ENCODE results near the gene FMN2.

Gene FMN2

DNA sequence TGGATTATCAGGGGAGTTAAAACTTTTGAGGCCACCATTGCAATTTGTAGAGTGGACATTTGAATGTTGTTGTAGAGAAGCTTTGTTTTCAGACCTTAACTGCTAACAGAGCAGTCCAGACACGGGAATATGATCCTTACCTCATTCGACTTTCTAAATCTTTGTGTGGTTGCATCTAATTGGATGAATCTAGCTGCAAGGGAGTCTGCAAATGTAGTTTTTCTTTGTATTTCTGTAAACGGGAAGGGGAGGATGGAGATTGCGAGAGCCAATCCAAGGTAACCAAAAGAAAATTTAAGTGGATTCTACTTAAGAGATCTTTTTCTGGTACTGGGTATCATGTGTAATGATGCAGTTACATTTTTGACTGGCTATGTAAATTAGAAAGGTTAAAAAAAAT lies 110.2 kb downstream of the FMN2 start:
- no peak for DNase-seq

DNA sequence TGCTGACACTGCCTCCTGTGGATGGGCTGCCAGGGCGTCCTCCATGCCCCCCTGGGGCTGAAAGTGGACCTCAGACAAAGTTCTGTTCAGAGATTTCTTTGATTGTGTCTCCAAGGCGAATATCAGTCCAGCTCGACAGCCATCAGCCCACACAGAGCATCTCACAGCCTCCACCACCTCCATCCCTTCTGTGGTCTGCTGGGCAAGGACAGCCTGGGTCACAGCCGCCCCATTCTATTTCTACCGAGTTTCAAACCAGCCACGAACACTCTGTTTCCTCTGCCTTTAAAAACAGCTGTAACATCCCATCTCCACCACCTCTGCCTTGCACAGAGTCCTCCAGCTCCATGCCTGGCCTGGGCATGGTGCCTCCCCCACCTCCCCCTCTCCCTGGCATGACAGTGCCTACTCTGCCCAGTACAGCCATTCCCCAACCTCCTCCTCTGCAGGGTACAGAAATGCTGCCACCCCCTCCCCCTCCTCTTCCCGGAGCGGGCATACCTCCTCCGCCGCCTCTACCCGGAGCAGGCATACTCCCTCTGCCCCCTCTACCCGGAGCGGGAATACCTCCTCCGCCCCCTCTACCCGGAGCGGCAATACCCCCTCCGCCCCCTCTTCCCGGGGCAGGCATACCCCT lies 115.5 kb downstream of the FMN2 start:
- no peak for DNase-seq

GRCh38 chr1:240210026-240210425 lies 118.3 kb downstream of the FMN2 start:
- DNase-seq = no peak

DNA sequence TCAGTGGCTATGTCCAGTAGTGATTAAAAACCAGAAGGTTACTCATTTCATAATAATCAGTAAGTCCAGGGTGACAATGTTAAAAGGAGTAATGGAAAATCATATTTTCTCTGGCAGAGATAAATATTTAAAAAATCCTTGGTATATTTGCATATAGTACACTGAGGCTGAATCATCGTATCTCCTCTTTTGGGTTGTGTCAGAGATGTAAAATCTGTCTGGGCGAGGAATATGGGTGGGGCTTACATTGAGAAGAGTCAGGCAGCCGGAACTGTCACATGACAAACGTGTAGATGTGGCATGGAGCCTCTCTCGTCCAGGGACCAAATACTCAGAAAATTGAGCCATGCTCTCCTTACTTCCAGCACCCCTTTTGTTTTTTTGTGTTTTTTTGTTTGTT lies 120.9 kb downstream of the FMN2 start:
- no peak for DNase-seq

DNA sequence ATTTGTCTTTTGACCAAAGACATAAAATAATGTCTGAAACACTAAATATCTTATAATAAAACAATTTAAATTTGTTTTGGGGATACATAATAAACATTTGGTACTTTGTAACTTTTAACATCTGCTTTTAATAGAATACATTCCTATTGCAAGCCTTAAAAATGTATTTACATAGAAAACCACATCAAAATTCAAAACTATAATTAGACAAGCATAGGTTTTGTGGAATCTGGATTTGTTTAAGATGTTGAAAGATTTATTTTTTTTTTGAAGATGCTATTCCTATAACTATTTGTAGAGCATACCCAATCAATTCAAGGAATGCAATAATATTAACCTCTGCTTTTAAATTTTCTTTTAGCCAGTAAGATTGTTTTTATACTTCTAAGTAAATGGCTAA lies 125.7 kb downstream of the FMN2 start:
- no peak for DNase-seq

- no peak for DNase-seq
These were observed 127.4 kb downstream of the FMN2 start for GRCh38 chr1:240219104-240219503.

DNA sequence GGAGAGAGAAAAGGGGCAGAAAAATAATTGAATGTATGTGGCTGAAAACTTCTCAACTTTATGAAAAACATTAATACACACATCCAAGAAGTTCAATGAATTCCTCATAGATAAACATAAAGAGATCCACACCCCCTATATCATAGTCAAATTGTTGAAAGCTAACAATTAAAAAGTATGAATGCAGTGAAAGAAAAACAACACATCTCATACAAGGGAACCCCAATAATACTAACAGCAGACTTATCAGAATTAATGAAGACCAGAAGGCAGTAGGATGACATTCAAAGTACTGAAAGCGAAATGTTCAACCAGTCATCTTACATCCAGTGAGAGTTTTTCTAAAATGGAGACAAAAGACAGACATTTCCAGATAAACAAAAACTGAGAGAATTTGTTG lies 134.4 kb downstream of the FMN2 start:
- no peak for DNase-seq

GRCh38 chr1:240230816-240231215 lies 139.1 kb downstream of the FMN2 start:
- DNase-seq = no peak

- no peak for DNase-seq
These were observed 140.8 kb downstream of the FMN2 start for GRCh38 chr1:240232530-240232929.

DNA sequence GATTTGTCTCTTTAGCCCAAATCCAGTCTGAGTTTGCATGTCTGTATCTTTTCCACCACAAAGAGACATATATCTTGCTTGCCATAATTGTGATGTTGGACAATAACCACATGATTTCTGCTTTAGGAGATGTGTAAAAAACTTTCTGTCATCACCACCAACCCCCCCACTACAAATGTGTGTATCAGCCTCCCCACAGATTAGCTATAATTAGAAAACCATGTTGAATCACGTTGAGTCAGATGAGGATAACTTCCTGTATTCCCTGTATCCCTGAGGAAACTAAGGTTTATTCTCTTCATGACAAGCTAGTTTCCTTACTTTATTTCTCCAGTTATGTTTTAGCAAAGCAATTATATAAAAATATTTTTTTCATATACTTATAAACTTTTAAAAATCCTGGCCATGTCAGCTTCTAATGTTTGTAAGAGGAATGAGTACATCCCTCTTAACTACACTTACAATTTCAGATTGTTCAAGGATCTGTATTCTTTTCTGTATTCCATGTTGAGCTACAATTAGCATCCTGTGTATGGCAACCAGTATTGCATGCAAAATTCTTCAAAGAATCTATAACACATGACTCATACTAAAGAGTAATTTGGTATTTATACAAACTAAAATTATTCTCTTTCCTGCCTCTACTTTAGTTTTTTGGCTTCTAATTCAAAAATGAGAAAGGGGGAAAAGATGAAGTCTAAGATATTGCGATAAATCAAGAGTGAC lies 143.0 kb downstream of the FMN2 start:
- no peak for DNase-seq

DNA sequence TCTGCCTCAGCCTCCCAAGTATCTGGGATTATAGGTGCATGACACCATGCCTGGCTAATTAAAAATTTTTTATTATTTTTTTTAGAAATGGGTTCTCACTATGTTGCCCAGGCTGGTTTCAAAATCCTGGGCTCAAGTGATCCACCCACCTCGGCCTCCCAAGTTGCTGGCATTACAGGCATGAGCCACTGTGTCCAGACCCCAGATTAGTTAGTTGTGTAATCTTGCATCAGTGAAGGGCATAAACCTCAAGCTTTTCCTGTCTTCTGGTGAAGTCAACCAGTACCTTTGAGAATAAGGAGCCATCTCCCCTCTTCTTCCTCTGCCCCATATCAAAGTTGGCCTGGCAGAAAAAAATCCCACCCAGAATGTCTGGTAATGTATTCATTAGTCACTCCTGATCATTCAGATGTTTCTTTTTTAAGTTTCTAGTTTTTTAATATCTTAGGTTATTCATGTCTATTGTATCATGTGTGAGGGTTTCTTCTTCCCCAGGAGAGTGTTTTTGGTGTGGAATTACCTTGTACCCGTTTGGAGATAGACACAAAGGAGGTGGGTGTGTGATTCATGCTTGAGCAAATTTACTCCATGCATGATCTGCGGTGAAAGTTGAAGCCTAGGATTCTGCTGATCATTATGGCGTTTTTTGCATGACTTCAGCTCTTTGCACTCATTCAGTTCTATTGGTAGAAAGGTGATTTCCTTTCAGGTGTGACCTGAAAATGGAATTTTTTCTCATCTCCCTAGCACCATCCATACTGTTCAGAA lies 144.0 kb downstream of the FMN2 start:
- no peak for DNase-seq

DNA sequence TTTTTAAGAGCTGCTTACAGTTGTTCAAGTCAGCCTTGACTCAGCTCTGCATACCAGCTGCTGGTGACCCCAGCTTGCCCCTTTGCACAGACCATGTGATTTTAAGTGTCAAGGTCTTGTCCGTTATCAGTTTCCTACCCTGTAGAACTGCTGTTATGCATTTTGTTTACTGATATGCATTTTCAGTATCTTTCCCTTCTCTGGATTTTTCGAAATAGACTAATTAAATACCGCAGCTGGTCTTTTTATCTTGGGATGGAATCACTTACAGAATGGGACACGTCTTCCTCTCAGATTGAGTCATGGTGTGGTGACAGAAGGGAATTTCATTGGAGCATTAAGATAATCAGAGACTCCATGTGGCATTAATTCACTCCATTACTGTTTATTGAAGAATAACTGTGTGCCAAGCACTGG lies 145.6 kb downstream of the FMN2 start:
- DNase-seq = no peak

DNA sequence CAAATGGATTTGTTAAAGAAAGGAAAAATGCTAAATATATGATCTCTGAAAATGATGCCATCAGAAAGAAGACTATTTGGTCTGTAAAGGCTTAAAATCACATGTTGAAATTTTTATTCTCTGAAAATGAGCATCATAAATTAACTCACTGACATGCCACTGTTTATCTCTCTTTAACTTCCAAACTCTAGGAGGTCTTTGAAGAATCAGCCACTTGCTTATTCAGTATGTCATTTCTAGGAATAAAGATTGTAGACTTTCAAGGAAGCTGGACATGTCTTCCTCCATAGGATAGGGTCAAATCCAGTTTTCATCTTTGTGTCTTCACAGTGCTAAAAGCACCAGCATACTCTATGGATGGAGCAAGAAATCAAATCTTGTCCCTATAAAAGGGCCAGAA lies 147.6 kb downstream of the FMN2 start:
- no peak for DNase-seq

DNA sequence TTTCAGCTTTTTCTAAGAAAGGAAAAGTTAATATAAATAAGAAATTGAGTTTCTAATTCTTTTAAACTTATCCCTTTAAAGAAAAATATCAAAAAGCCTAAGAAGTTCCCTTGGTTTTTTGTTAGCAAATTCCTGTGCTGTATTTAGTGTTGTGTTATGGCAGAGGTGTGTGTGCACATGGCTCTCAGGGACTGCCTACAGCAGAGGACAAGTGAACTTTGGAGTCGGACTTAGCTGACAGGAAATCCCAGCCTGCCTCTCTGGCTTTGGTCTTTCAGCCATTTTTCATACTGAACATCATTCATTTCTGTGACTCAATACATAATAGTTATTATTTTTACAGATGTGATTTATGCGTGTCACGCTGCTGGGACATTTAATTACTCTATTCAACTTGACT lies 149.6 kb downstream of the FMN2 start:
- DNase-seq = no peak

DNA sequence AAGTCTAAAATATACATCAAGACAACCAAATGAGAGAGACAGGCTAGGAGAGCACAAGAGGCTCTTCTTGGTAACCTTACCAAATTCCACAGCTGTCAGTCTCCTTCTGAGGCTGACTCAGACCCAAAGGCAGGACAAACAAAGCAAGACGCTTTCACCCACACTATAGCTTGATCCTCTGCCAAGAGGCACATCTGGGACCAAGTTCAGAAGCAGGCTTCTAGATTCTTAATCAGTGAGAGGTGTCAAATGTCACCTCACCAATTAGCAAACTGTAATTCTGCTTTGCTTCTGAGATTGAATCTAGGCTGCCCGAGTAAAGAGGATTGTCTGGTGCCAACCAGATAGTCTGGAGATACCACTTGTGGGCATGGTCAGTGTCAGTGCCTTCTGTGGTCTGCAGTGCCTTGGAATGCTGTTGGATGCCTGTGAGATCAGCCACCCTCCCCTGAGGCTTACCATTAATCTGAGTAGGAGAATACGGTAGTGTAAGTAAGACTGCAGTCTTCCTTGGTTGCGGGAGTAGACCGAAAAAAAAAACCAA lies 151.0 kb downstream of the FMN2 start:
- no peak for DNase-seq

GRCh38 chr1:240244968-240245628 lies 153.4 kb downstream of the FMN2 start:
- DNase-seq = no peak

GRCh38 chr1:240245629-240246020 lies 153.9 kb downstream of the FMN2 start:
- DNase-seq = no peak

- no peak for DNase-seq
These were observed 156.2 kb downstream of the FMN2 start for GRCh38 chr1:240247899-240248298.

DNA sequence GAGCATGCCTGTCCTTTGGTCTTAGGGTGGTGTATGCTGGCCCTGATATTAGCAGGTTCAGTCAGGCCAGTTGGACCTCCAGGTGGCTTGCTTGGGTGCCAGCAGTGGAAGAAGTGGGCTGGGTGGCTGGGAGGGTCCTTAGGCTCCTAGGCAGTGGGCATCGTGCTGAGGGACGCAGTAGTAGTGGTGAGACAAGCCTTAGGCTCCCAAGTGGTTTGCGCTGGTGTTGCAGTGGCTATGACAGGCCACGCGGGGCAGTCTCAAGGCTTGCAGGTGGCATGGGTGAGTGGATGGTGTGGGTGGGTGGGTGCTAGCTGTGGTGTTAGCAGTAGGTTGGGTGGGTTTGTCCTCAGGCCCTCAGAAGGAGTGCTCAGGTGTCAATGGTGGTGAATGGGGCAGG lies 162.3 kb downstream of the FMN2 start:
- no peak for DNase-seq

DNA sequence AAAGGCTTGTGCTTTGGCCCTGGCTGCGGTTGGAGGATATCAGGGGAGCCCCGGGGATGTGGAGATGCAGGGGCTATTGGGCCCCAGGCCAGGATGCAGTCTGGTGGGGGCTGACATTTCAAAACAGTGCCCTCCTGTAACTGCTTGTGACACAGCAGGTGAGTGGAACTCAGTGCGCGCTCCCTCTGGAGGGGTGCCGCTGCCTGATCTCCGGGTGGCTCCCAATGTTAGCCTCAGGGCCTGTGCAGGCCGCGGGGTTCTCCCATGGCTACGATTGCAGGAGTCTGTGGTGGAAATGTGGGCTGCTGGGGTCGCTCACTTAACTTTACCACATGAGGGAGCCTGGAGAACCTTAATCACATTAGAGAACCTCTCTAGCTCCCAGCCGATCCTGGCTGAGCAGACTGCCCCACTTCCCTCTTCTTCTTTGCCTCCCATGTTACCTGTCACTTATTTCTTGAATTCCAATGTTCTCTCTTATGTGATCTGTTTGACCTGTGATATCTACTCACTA lies 163.2 kb downstream of the FMN2 start:
- no peak for DNase-seq

- no peak for DNase-seq
These were observed 164.2 kb downstream of the FMN2 start for GRCh38 chr1:240255922-240256321.

GRCh38 chr1:240256836-240257503 lies 165.3 kb downstream of the FMN2 start:
- DNase-seq = no peak

Measured in suppressor macrophage treated with lipopolysaccharide for 1 hour (primary cell).